HepG2 (cell line): ENCODE results near the gene OSBPL2. TPM values are rescaled to one million over a fixed set of nuclear protein-coding genes. Genes with fewer than 3 reads are reported as not detected.

Experiments
- ATRX ChIP-seq: sonication (generic); formaldehyde crosslinking; IDR thresholded peaks from 2 replicates; pipeline ENCODE4 v1.4.0; 2020; ENCODE audit warnings: missing genetic modification reagents, borderline replicate concordance
- E2F5 ChIP-seq: sonication (generic); formaldehyde crosslinking; conservative IDR thresholded peaks from 2 replicates; pipeline ENCODE4 v1.4.0; 2020; ENCODE audit warnings: missing genetic modification reagents
- GATA4 ChIP-seq: sonication (generic); IDR thresholded peaks from 2 replicates; pipeline ENCODE4 v1.6.1; 2016; ENCODE audit warnings: antibody characterized with exemption, low read depth, borderline replicate concordance
- PAX8 ChIP-seq: sonication (generic); formaldehyde crosslinking; IDR thresholded peaks from 2 replicates; pipeline ENCODE4 v1.8.0; 2022; ENCODE audit warnings: mild to moderate bottlenecking, missing genetic modification reagents, borderline replicate concordance
- SKI ChIP-seq: fragments of 450-650 bp; IDR thresholded peaks from one replicate; pipeline ENCODE4 v1.6.1; 2018; ENCODE audit warnings: mild to moderate bottlenecking; ENCODE audit not compliant: partially characterized antibody
- SRSF1 ChIP-seq: fragments of 200-400 bp; formaldehyde crosslinking; optimal IDR thresholded peaks from 2 replicates; pipeline ENCODE3; 2017; ENCODE audit warnings: mild to moderate bottlenecking, low read depth, low read length, moderate library complexity
- TAF1 ChIP-seq: sonication (generic); formaldehyde crosslinking; IDR thresholded peaks from 2 replicates; pipeline ENCODE4 v1.4.0; 2020; ENCODE audit warnings: missing genetic modification reagents
- WIZ ChIP-seq: sonication (generic); formaldehyde crosslinking; IDR thresholded peaks from 2 replicates; pipeline ENCODE4 v1.5.1; 2020; ENCODE audit warnings: mild to moderate bottlenecking, missing genetic modification reagents
- ZBTB26 ChIP-seq: IDR thresholded peaks from 2 replicates; pipeline ENCODE4 v1.6.1; 2016; ENCODE audit warnings: missing compliant biosample characterization, missing genetic modification reagents, borderline replicate concordance
- ZEB1 ChIP-seq: IDR thresholded peaks from 2 replicates; pipeline ENCODE4 v1.6.1; 2012; ENCODE audit warnings: mild to moderate bottlenecking, low read depth, inconsistent platforms; ENCODE audit not compliant: insufficient replicate concordance
- ZKSCAN5 ChIP-seq: sonication (generic); formaldehyde crosslinking; IDR thresholded peaks from 2 replicates; pipeline ENCODE4 v1.5.1; 2020; ENCODE audit warnings: mild to moderate bottlenecking, missing genetic modification reagents
- ZMYM4 ChIP-seq: sonication (generic); formaldehyde crosslinking; IDR thresholded peaks from 2 replicates; pipeline ENCODE4 v1.8.1; 2023; ENCODE audit warnings: mild to moderate bottlenecking, missing genetic modification reagents
- ZNF180 ChIP-seq: sonication (generic); formaldehyde crosslinking; IDR thresholded peaks from 2 replicates; pipeline ENCODE4 v1.4.0; 2020; ENCODE audit warnings: low read depth, missing genetic modification reagents, borderline replicate concordance
- ZNF30 ChIP-seq: sonication (generic); formaldehyde crosslinking; IDR thresholded peaks from 2 replicates; pipeline ENCODE4 v1.5.0; 2020; ENCODE audit warnings: mild to moderate bottlenecking, missing genetic modification reagents
- ZNF33A ChIP-seq: sonication (generic); formaldehyde crosslinking; IDR thresholded peaks from 2 replicates; pipeline ENCODE4 v1.5.1; 2020; ENCODE audit warnings: missing genetic modification reagents, mild to moderate bottlenecking, moderate library complexity, borderline replicate concordance
- ZNF605 ChIP-seq: sonication (generic); formaldehyde crosslinking; IDR thresholded peaks from 2 replicates; pipeline ENCODE4 v1.8.0; 2022; ENCODE audit warnings: mild to moderate bottlenecking, missing genetic modification reagents
- ZNF609 ChIP-seq: sonication (generic); formaldehyde crosslinking; IDR thresholded peaks from 2 replicates; pipeline ENCODE4 v1.4.0; 2020; ENCODE audit warnings: mild to moderate bottlenecking, missing genetic modification reagents, borderline replicate concordance
- ZNF704 ChIP-seq: sonication (generic); formaldehyde crosslinking; IDR thresholded peaks from 2 replicates; pipeline ENCODE4 v1.8.1; 2023; ENCODE audit warnings: mild to moderate bottlenecking, inconsistent platforms, moderate library complexity, missing genetic modification reagents, borderline replicate concordance
- ZNF879 ChIP-seq: sonication (generic); formaldehyde crosslinking; IDR thresholded peaks from 2 replicates; pipeline ENCODE4 v1.8.1; 2023; ENCODE audit warnings: missing genetic modification reagents
- polyA plus RNA-seq, 8 experiments: library from polyadenylated mRNA; depleted of rRNA in 3 of 8; stranded (reverse) in 7 of 8; unstranded in 1 of 8; fragments of >200 nt; fragmentation: Illumina TruSeq in 4 of 8; extraction: Trizol in 4 of 8; gene quantifications; 2 replicates each; pipeline versions ENCODE4 v1.2.1 to v1.2.3, GENCODE V29; 2011 to 2016; ENCODE audit warnings: low read depth in 4 of 8, missing spikeins in 1 of 8, mixed read lengths in 1 of 8; ENCODE audit not compliant: insufficient read depth in 1 of 8
- total RNA-seq, 5 experiments: library from RNA; depleted of rRNA; stranded (reverse); fragments of >200 nt; fragmentation: Illumina TruSeq; extraction: Trizol; gene quantifications; 2 replicates each; pipeline ENCODE4 v1.2.3, GENCODE V29; 2016; ENCODE audit warnings: low read depth in 1 of 5

OSBPL2 gene
- total and polyA plus RNA-seq, 2 of the 13 experiments (the other 11 are each of a cell fraction or from before 2014, with no cell fraction given) = 18.5 to 37.4 TPM

- TF ChIP-seq ZNF609 = peak; percentile 84
- no peak for TF ChIP-seq GATA4
- TF ChIP-seq SRSF1 = no peak
- peak; percentile 49; the same call in 1 of the 2 replicates for TF ChIP-seq ZNF605 (CRISPR knock-in tag)
- TF ChIP-seq E2F5 (CRISPR knock-in tag) = peak; percentile 74; the same call in 1 of the 2 replicates
- no peak for TF ChIP-seq ZNF30 (CRISPR knock-in tag)
- peak; percentile 81 for TF ChIP-seq ZMYM4 (CRISPR knock-in tag)
- no peak for TF ChIP-seq ZKSCAN5 (CRISPR knock-in tag)
- TF ChIP-seq ZEB1 = no peak
- peak; percentile 96 for TF ChIP-seq SKI
- TF ChIP-seq ZBTB26 = peak; percentile 34; the same call in 1 of the 2 replicates
- TF ChIP-seq WIZ = no peak
- TF ChIP-seq TAF1 (CRISPR knock-in tag) = no peak
- no peak for TF ChIP-seq PAX8 (CRISPR knock-in tag)
- TF ChIP-seq ZNF33A (CRISPR knock-in tag) = no peak
- TF ChIP-seq ZNF879 (CRISPR knock-in tag) = no peak
- no peak for TF ChIP-seq ZNF180 (CRISPR knock-in tag)
- peak; percentile 60; the same call in 1 of the 2 replicates for TF ChIP-seq ZNF704
- no peak for TF ChIP-seq ATRX (CRISPR knock-in tag)
Observed at GRCh38 chr20:62301773-62302340, 63.5 kb downstream of the OSBPL2 start (continued).
